Measurements from ENCODE around the gene ATP11B.
"Not testable (repeated sequence)": the region's sequence is repeated elsewhere in the genome, so short reads cannot be mapped to it uniquely, and the experiment has no call there.

ATP11B gene

DNA sequence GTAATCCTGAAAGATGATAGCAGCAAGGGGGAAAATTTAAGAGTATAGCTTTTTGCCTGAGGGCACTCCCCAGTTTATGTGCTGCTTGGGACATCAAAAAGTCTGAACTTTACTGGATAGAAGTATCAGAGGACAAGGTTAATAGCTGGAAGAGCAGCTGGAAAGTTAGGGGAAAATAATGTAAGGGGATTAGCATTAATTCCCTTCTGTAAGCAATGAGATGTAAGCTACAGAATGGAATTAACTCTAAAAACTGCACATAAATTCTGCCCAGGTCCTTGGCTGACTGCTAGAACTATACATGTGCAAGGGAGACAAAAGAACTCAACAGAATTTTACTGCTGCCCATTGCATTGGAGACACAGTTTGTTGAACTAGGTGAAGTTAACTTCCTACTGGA lies 55.6 kb downstream of the ATP11B start:
- no peak for DNase-seq

DNA sequence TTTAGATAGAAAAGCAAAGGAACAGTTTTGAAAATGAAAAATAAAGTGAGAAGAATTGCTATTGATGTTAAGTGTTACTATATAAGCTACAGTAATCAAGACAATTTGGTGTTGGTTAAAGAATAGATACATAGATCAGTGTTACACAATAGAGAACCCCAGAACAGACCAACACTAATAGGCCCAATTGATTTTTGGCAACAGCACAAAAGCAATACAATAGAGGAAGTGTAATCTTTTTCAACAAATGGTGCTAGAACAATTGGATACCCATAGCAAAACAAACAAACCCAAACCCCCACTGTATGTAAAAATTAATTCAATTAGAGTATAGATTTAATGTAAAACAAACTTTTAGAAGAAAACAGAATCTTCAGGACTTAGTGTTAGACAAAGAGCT lies 61.8 kb downstream of the ATP11B start:
- DNase-seq = no peak

- DNase-seq = no peak
These were observed 68.0 kb downstream of the ATP11B start for GRCh38 chr3:182861348-182861747.

GRCh38 chr3:182862159-182862860 lies 69.0 kb downstream of the ATP11B start:
- DNase-seq = no peak

GRCh38 chr3:182869059-182869458 lies 75.8 kb downstream of the ATP11B start:
- no peak for DNase-seq

GRCh38 chr3:182870917-182871316 lies 77.6 kb downstream of the ATP11B start:
- not testable (repeated sequence) for DNase-seq

DNA sequence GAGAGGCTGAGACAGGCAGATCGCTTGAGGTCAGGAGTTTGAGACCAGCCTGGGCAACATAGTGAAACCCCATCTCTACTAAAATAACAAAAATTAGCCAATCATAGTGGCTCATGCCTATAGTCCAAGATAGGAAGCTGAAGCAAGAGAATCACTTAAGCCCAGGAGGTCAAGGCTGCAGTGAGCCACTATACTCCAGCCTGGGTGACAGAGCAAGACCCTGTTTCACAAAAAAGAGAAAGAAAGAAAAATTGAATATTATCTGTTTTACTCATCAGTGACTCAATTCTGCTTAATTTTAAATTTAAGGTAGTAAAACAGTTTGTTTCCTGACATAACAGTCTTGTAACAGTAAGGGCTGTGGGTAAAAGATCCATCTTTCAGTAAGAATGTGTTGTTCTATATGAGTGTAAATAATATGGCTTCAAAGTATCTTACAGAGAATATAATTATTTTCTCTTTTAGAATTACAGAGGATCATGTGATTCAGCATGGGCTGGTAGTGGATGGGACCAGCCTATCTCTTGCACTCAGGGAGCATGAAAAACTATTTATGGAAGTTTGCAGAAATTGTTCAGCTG lies 85.8 kb downstream of the ATP11B start:
- DNase-seq = no peak

GRCh38 chr3:182886497-182886896 lies 93.2 kb downstream of the ATP11B start:
- no peak for DNase-seq

- no peak for DNase-seq
These were observed 96.8 kb downstream of the ATP11B start for GRCh38 chr3:182889948-182890629.

DNA sequence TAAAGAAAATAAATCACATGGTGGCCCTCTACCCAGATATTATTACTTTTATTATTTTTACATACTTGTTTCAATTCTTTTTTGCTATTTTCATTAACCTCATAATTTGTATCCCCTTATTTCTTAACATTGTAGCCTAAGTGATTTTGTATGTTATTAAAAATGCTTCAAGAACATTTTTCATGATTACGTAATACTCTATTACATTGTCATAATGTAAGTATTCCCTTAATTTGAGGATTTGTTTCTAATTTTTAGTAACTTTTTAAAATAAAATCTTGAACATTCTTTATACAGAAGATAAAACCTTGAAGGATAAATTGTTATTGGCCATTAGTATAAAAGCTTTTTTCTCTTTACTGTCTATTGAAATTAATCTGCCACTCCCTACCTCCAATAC lies 98.1 kb downstream of the ATP11B start:
- DNase-seq = no peak

DNA sequence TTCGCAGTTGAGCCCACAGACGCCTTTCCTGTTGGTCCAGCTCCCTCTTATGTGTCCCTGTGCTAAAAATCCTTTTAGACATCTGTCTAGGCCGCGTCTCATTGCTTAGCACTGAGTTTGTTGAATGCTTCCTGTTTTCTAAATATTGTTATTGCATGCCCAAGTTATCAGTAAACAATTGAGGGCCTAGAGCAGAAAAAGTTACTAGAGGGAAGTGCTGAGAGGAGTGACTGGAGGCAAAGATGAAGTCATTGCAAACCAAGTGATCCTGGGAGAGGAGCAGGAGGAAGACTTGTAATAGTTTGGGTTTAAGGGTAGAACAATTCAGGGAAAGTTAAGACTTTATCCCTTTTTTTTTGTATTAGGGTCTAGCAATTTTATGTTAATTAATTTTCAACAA lies 98.9 kb downstream of the ATP11B start:
- DNase-seq = no peak

DNA sequence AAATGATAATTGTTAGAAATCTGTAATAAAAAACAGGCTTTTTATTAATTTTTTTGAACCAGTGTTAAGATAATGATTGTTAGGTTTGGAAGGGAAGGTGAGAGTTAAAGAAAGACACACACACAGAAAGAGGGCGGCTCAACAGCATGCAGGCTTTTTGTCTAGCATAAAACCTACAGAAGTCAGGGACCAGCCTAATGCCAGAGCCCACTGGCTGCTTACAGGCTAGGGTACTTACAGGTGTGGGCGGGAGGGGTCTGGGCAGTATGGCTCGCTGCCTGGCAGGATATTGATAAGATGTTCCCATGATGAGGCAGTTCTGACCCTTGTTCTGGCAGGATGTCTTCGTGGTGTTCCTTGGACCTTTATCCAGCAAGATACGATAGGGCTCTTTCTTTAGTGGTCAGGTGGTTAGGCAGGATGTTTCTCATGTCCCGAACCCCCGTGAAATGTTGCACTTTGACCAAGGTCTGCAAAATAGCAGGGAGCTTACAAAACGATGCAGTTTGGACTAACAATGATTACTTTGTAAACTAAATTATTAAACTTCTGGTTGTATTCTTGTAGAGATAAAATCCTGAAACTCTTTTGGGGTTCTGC lies 102.3 kb downstream of the ATP11B start:
- DNase-seq = no peak

DNA sequence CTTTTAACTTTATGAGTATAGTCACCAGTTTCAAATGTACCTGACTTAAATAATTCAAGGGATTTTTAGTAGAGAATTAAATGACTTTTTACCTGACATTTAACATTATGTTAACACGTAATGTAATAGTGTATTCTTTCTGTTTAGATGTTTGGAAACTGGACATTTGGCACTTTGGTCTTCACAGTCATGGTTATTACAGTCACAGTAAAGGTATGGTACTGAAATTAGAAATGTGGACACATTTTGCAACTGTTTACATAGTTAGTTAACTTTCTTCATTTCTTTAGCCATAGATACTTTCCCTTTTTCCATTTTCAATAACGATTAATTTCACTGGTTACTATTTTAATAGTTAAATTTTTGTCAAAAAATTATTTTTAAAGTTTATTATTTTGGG lies 103.2 kb downstream of the ATP11B start:
- DNase-seq = no peak

GRCh38 chr3:182902236-182902635 lies 108.9 kb downstream of the ATP11B start:
- DNase-seq = no peak

DNA sequence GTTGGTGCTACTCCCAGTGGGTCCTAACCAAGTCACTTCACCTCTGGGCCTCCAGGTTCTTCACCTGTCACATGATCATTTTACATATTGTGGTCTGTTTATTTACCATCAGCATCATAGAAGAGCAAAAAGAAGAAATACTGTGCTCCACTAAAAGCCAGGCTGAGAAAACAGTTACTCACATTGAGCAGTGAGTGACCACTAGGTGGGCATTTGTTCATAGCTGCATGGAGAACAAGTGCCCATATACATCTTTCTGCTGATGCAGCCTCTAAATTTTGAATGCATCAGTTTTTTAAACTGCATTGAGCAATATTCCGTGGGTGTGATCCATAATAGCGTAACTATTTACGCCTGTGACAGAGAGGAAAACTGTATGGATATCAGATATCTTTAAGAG lies 110.9 kb downstream of the ATP11B start:
- no peak for DNase-seq

GRCh38 chr3:182905623-182906022 lies 112.3 kb downstream of the ATP11B start:
- no peak for DNase-seq

DNA sequence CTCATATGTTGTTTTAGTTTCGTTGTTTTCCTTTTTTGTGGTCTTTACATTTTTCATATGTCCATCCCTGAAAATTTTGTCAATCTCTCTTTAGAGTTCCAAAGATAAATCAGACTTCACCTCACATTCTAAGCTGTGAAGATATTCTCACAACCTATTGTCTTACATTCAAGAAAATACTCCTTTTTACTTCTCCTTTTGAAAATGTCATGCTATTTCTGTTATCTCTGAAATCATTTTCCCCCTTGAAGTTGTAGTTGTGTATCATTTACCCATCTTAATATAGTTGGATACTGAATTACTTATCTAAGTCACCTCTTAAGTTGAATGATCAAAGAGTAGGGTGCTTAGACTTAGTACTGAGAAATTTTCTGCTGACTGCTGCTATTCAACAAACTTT lies 112.7 kb downstream of the ATP11B start:
- no peak for DNase-seq

DNA sequence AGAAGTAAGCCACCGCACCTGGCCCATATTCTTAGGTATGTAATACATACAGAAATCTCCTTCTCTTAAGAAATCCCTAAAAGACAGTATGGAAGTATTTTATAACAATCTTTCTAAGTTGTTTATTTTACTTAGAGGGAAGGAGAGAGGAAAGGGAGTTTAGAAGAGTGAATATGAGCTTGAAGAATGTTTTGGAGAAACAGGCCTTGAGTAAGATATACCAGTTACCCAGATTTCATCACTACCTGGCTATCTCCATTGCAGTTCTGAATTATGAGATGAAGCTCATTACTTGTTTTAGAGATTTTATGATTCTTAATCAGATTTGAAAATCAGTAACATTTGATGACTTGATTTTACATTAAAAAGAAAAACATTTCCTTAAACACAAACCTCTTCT lies 115.2 kb downstream of the ATP11B start:
- DNase-seq = no peak

GRCh38 chr3:182909318-182910040 lies 116.2 kb downstream of the ATP11B start:
- DNase-seq = no peak

GRCh38 chr3:182910936-182911781 lies 117.9 kb downstream of the ATP11B start:
- no peak for DNase-seq

- DNase-seq = no peak
These were observed 118.4 kb downstream of the ATP11B start for GRCh38 chr3:182911782-182912111.

DNA sequence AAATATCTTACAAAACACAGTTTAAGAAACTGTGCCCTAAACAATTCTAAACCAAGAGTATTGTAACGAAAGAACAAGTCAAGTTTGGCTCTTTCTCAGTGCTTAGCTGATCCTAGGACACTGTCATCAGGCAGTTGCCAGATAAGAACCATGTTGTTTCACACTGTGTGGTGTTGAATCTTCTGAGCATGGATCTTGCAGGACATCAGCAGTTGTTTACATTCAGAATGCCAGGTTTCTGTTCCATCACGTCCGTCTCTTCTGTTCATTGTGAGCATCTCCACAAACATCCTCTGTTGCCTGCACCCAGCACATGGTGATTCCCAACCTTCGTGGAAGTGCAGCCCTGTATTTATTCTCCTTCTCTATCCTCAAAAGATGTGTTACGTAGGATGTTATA lies 119.2 kb downstream of the ATP11B start:
- DNase-seq = no peak

DNA sequence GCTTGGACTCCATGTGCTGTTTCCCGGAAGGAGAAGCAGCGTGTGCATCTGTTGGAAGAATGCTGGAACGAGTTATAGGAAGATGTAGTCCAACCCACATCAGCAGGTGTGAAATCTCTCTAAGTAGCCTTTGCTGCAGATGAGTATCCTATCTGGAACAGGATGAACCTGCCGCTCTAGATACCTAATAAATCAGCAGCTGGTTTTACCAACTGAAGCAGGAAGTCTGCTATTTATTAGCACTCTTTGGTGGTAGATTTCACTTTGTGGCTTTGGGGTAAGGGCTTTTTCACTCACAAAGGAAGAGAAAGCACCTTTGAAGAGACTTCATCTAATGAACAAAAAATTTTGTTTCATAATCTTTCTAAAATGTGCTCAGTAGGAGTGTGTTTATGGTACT lies 120.6 kb downstream of the ATP11B start:
- DNase-seq = no peak
